SK-N-SH (cell line): ENCODE measurements around the gene WDR49. TPM values are rescaled to one million over a fixed set of nuclear protein-coding genes. Genes with fewer than 3 reads are reported as not detected.

Experiments
- CTCF ChIA-PET: fragments of 300-600, 350-600 bp; formaldehyde crosslinking; extraction: SDS; loops from one replicate; lab custom pipeline; 2021; lab: Yijun Ruan, JAX
- POLR2A ChIA-PET: fragments of 350-600 bp; sonication (Branson Sonifier 250); formaldehyde crosslinking; extraction: SDS; loops from one replicate; lab custom pipeline; 2020; ENCODE audit warnings: antibody characterized with exemption, inconsistent platforms; lab: Yijun Ruan, JAX
- DNase-seq: peaks from one replicate; pipeline ENCODE4 v3.0.0; 2012
- H2AFZ ChIP-seq: fragments of 200-600 bp; sonication (generic); 2 replicates; pipeline ENCODE4 v1.8.1; 2016; ENCODE audit warnings: antibody characterized with exemption, mild to moderate bottlenecking, low read depth
- H3F3A ChIP-seq: fragments of 200-600 bp; sonication (generic); replicated peaks from 2 replicates; pipeline ENCODE3; 2016; ENCODE audit warnings: antibody characterized with exemption, mild to moderate bottlenecking; ENCODE audit not compliant: insufficient read depth
- H3K27ac ChIP-seq, 2 experiments: fragments of 200-500 bp in 1 of 2; fragments of 200-600 bp in 1 of 2; sonication (Bioruptor generic) in 1 of 2; sonication (generic), shearing (Covaris generic) in 1 of 2; 2 replicates each; pipeline versions ENCODE4 v1.5.1 to v1.6.1; 2014 to 2016; ENCODE audit warnings: low read depth in 2 of 2, inconsistent platforms in 1 of 2, low read length in 1 of 2, mild to moderate bottlenecking in 1 of 2, mixed read lengths in 1 of 2
- H3K27me3 ChIP-seq: fragments of 200-600 bp; sonication (generic), shearing (Covaris generic); 2 replicates; pipeline ENCODE4 v1.6.1; 2016; ENCODE audit warnings: mixed run types; ENCODE audit not compliant: insufficient read depth
- H3K36me3 ChIP-seq, 2 experiments: fragments of 200-500 bp in 1 of 2; fragments of 200-600 bp in 1 of 2; sonication (Bioruptor generic) in 1 of 2; sonication (generic) in 1 of 2; replicated peaks in 1 of 2; 2 replicates each; pipeline versions ENCODE3 to v1.5.1; 2014 to 2016; ENCODE audit warnings: low read length in 1 of 2, mild to moderate bottlenecking in 1 of 2; ENCODE audit not compliant: insufficient read depth in 2 of 2, control insufficient read depth in 1 of 2
- H3K4me1 ChIP-seq, 2 experiments: fragments of 200-500 bp in 1 of 2; fragments of 200-600 bp in 1 of 2; sonication (Bioruptor generic) in 1 of 2; sonication (generic), shearing (Covaris generic) in 1 of 2; 2 replicates each; pipeline versions ENCODE4 v1.5.1 to v1.6.1; 2014 to 2016; ENCODE audit warnings: low read depth in 1 of 2, low read length in 1 of 2, mixed run types in 1 of 2; ENCODE audit not compliant: insufficient read depth in 2 of 2, control insufficient read depth in 1 of 2
- H3K4me2 ChIP-seq: fragments of 200-600 bp; sonication (generic), shearing (Covaris generic); 2 replicates; pipeline ENCODE4 v1.6.1; 2017; ENCODE audit warnings: mixed run types
- H3K4me3 ChIP-seq, 2 experiments: fragments of 200-500 bp in 1 of 2; fragments of 200-600 bp in 1 of 2; sonication (Bioruptor generic) in 1 of 2; sonication (generic), shearing (Covaris generic) in 1 of 2; 2 replicates each; pipeline versions ENCODE4 v1.5.1 to v1.8.1; 2014 to 2016; ENCODE audit warnings: low read depth in 2 of 2, inconsistent platforms in 1 of 2, low read length in 1 of 2, mild to moderate bottlenecking in 1 of 2, mixed read lengths in 1 of 2, moderate library complexity in 1 of 2
- H3K79me2 ChIP-seq: fragments of 200-600 bp; sonication (generic); 2 replicates; pipeline ENCODE4 v1.8.1; 2017; ENCODE audit warnings: mild to moderate bottlenecking; ENCODE audit not compliant: insufficient read depth
- H3K9ac ChIP-seq: fragments of 200-600 bp; sonication (generic); 2 replicates; pipeline ENCODE4 v1.6.1; 2017; ENCODE audit warnings: mixed run types
- H3K9me2 ChIP-seq: fragments of 200-600 bp; sonication (generic); 2 replicates; pipeline ENCODE4 v1.6.1; 2017; ENCODE audit warnings: mixed run types
- H3K9me3 ChIP-seq: fragments of 200-600 bp; sonication (generic); 2 replicates; pipeline ENCODE4 v1.6.1; 2017; ENCODE audit warnings: mixed run types, mild to moderate bottlenecking, moderate library complexity
- H4K20me1 ChIP-seq: fragments of 200-600 bp; sonication (generic); 2 replicates; pipeline ENCODE4 v1.6.1; 2017; ENCODE audit warnings: mild to moderate bottlenecking, mixed run types; ENCODE audit not compliant: insufficient read depth
- CHD2 ChIP-seq: fragments of 150-350 bp; IDR thresholded peaks from 2 replicates; pipeline ENCODE4 v1.6.1; 2018; ENCODE audit warnings: low read length; ENCODE audit not compliant: partially characterized antibody
- CTCF ChIP-seq: fragments of 200-600 bp; sonication (generic); IDR thresholded peaks from 2 replicates; pipeline ENCODE4 v1.6.1; 2017; ENCODE audit warnings: antibody characterized with exemption, mild to moderate bottlenecking, moderate library complexity
- ELF1 ChIP-seq: IDR thresholded peaks from 2 replicates; pipeline ENCODE4 v1.4.0; 2012
- EP300 ChIP-seq, 2 experiments: IDR thresholded peaks; 2 replicates each; pipeline versions ENCODE4 v1.4.0 to v1.6.1; 2012; ENCODE audit warnings: borderline replicate concordance in 1 of 2, low read depth in 1 of 2, low read length in 1 of 2
- FOXJ3 ChIP-seq: sonication (generic); formaldehyde crosslinking; IDR thresholded peaks from 2 replicates; pipeline ENCODE4 v1.5.1; 2020; ENCODE audit warnings: mild to moderate bottlenecking, missing genetic modification reagents
- FOXM1 ChIP-seq: IDR thresholded peaks from 2 replicates; pipeline ENCODE4 v1.4.0; 2012; ENCODE audit warnings: low read depth, mild to moderate bottlenecking
- MAX ChIP-seq: IDR thresholded peaks from 2 replicates; pipeline ENCODE4 v1.4.0; 2012; ENCODE audit warnings: low read depth
- MEF2A ChIP-seq: IDR thresholded peaks from 2 replicates; pipeline ENCODE4 v1.4.0; 2012; ENCODE audit warnings: low read depth, borderline replicate concordance
- MXI1 ChIP-seq: IDR thresholded peaks from 2 replicates; pipeline ENCODE4 v1.6.1; 2012; ENCODE audit warnings: mild to moderate bottlenecking, low read depth, low read length, improper control_type of control experiment
- REST ChIP-seq: IDR thresholded peaks from 2 replicates; pipeline ENCODE4 v1.6.1; 2012; ENCODE audit warnings: mild to moderate bottlenecking, low read depth, low read length, moderate library complexity
- RFX5 ChIP-seq: IDR thresholded peaks from 2 replicates; pipeline ENCODE4 v1.6.1; 2012; ENCODE audit warnings: mild to moderate bottlenecking, improper control_type of control experiment, low read length
- SMC3 ChIP-seq: IDR thresholded peaks from 2 replicates; pipeline ENCODE4 v1.6.1; 2012; ENCODE audit warnings: low read depth, low read length, improper control_type of control experiment
- TAF1 ChIP-seq: IDR thresholded peaks from 2 replicates; pipeline ENCODE4 v1.6.1; 2012; ENCODE audit warnings: low read depth, mild to moderate bottlenecking, low read length, moderate library complexity, borderline replicate concordance
- WGBS: methylation state at CpG from one replicate; pipeline ENCODE4 v1.1.6; 2017; ENCODE audit warnings: low lambda C conversion rate; 5-methylcytosine and 5-hydroxymethylcytosine counted together
- polyA plus RNA-seq, 3 experiments: library from polyadenylated mRNA; depleted of rRNA; stranded (reverse); fragments of >200 nt; gene quantifications; 2 replicates each; pipeline ENCODE4 v1.2.3, GENCODE V29; 2012

WDR49 gene
- polyA plus RNA-seq, 1 of the 3 experiments (the other 2 are of a cell fraction), result not detected

GRCh38 chr3:167484551-167484950 is 169.2 kb downstream of the WDR49 start:
- Histone ChIP-seq H3K4me3 (no peak overlapping the region), H3K9ac (no peak overlapping the region), H3K79me2 (no peaks in the 10 kb centered on the region), H3F3A (no peaks in the 10 kb centered on the region), H3K36me3 (no peaks in the 10 kb centered on the region), H3K27me3 (no peaks in the 10 kb centered on the region), H3K4me2 (no peak overlapping the region), H3K9me2 (0 out of 2 replicates have a peak, but pooled peaks cover 3% of the 10 kb centered on the region), H3K27ac (no peak overlapping the region), H2AFZ (no peak overlapping the region), H3K9me3 (no peaks in the 10 kb centered on the region), H3K4me1 (no peaks in the 10 kb centered on the region), H4K20me1 (no peaks in the 10 kb centered on the region)
- POLR2A ChIA-PET, result no interaction called here
- WGBS, result 2% methylated on average over 2 of the region's 2 CpGs
- CTCF ChIA-PET, result no interaction called here
- DNase-seq, result no peak
- TF ChIP-seq REST (no peak), RFX5 (no peak), CHD2 (no peak), TAF1 (no peak), ELF1 (no peak), MXI1 (no peak), SMC3 (no peak), FOXJ3 (CRISPR knock-in tag) (no peak), CTCF (no peak), FOXM1 (no peak), EP300 (IDR thresholded peaks at IDR 0.05; ENCODE audit: borderline replicate concordance in 1 of 2, low read depth in 1 of 2, low read length in 1 of 2) (no peak), MAX (no peak), MEF2A (no peak)
